ENCODE data around the gene DIAPH1.
"Not testable (repeated sequence)": the region's sequence is repeated elsewhere in the genome, so short reads cannot be mapped to it uniquely, and the experiment has no call there.

The DIAPH1 gene

DNA sequence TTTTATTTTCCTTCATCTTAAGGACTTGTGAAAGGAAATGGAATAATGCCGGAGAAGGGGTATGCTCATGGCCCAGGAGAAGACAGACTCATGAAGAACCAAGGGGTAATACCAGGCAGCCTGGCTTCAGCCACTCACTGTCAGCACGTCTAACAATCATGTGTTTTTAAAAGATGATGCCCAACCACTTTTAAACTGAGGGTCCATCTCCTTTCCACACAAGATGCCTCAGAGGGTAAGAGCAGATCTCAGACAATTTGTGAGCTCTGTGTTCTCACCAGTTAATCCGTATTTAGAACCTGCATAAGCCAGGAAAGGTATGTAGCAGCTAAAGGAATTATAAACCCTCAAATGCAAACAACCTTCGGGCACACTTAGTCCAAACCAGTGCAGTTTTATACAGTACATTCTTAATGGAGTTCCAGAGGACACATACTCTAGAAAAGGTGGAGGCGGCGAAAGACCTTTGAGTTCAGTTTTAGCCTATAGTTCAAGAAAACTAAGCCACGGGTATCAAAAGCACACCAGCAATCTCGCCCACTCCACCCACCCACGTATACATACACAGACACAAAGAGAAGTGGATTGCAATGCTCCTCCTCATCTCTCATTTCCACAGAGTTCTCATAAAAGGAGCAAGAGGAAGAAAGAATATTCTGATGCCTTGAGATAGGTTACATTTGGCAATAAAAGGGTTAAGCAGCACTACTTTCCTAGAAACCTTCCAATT lies 2.6 kb downstream of the DIAPH1 start:
- no peak for DNase-seq (ENCODE audit: low read depth, low spot score)
- no peak overlapping the region for H3K27ac ChIP-seq

DNA sequence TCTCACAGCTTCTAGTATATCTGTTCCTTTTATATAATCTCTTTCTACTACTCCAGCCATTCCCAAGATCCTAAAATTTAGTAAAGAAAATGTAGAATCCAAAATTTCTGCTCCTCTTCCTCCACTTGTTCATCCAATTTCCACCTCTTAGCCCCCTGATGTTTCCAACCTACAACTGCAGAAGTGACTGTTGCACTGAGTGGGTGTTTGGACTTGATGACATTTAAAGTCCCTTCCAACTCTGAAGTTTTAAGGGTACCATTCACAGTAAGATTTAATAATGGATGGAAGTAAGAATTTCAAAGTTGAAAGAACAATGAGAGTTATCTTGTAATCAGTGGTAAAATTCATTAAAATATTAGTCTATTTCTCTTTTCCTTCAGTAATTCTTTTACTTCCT lies 5.5 kb downstream of the DIAPH1 start:
- no peak overlapping the region for H3K27ac ChIP-seq

DNA sequence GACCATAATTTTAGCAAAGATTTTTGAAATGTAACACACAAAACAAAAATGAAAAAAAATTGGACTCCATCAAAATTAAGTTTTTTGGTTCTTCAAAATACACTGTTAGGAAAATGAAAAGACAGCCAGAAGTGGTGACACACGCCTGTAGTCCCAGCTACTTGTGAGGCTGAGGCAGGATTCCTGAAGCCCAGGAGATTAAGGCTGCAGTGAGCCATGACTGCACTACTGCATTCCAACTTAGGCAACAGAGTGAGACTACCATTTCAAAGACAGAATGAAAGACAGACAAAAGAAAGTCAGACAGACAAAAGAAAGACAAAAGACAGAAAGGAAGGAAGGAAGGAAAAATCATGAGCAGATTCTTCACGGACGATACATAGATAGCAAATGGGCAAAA lies 7.5 kb downstream of the DIAPH1 start:
- no peak for DNase-seq (ENCODE audit: low read depth, low spot score)
- H3K27ac ChIP-seq = no peak overlapping the region

More for the DNA sequence above, 5.5 kb downstream of the DIAPH1 start:
- DNase-seq (ENCODE audit: low read depth, low spot score) = no peak

DNA sequence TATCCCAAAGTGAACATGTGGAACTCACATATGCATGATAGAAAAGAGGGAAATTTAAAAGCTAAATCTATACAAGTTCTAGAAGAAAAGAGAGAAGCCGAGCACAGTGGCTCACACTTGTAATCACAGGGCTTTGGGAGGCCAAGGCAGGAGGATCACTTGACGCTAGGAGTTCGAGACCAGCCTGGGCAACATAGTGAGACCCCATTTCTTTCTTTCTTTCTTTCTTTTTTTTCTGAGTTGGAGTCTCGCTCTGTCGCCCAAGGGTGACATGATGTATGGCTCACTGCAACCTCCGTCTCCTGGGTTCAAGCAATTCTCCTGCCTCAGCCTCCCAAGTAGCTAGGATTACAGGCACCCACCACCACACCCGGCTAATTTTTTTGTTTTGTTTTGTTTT lies 8.9 kb downstream of the DIAPH1 start:
- not testable (repeated sequence) for H3K27ac ChIP-seq

DNA sequence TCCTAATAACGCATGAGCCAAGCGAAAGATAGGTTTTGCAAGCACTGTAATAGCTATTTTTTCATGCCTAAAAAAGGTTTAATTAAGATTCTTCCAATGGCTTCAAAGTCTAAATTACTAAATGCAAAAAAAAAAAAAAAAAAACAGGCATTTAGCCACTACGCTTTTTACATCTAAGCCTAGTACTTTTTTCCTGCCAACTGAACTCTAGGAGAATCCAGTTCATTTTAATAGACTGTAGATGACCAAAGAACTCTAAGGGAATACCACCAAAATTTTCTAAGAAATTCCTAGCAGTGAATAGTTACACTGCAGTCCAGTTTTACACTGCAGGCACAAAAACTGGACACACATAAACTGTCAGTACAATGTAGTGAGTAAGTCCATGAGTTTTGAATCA lies 9.8 kb downstream of the DIAPH1 start:
- no peak for DNase-seq (ENCODE audit: low read depth, low spot score)
- H3K27ac ChIP-seq = no peak overlapping the region

More for the DNA sequence above, 8.9 kb downstream of the DIAPH1 start:
- not testable (repeated sequence) for DNase-seq (ENCODE audit: low read depth, low spot score)

DNA sequence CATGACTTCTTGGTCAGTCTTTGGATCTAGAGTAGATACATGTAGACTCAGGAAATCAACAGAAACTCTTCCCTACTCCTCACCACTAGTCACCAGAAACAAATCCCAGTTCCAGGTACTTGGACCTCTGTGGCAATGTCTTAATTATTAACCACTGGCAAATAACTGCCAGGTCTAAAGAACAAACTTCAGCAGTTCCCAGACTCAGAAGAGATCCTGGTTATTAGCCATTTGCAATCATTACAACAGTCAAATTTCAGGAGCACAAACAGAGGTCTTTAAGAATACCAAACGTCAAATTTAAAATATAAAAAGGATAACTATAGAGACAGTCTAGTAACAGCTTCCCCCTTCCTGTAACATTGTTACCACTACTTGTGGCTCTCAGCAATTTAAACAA lies 10.2 kb downstream of the DIAPH1 start:
- peak overlapping the region; percentile 16 for H3K27ac ChIP-seq
- DNase-seq (ENCODE audit: low read depth, low spot score) = no peak

DNA sequence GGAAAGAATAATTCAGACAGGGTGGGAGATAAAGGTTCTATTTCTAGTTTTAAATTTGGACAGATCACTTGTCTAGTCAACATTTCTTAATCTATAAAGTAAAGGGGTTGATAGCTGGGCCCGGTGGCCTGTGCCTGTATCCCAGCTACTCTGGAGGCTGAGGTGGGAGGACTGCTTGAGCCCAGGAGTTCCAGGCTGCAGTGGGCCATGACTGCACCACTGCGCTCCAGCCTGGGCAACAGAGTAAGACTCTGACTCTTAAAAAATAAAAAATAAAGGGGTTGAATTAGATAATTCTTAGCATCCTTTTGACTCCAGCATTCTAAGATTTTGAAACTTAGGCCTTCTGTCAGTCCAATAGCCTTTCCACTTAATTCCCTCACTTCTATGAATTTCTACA lies 10.8 kb downstream of the DIAPH1 start:
- peak overlapping the region; percentile 16 for H3K27ac ChIP-seq
- no peak for DNase-seq (ENCODE audit: low read depth, low spot score)

DNA sequence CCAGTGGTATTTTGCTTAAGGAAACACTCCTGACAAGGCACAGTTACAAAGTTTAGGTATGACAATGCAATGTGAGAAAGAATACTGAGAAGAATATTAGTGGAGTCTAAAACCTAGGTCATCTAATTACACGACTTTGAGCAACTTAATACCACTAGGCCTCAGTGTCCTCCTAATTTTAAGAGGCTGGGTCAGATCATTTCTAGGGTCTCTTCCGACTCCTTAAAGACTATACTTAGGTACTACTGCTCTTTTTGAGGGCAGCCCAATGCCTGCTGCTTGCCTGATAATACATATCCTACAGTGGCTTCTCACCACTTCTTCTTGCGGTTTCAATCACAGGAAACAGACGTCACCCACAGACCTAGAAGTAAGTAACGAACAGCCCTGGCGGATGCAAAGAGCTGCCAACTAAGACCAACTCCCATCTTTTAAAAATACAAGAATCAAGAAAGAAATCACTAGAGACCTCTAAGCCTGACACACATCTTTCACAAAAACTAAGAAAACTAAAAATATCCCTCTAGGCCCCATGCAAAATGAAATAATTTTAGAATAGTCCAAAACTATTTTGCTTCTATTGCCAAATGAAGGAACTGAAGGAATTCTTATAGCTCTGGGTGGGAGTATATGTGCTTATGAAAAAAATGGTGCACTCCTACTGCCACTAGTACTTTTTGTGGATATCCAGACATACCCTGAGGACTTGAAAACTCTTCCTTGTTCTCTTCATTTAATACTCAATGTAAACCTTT lies 13.1 kb downstream of the DIAPH1 start:
- peak overlapping the region; percentile 81 for H3K27ac ChIP-seq
- no peak for DNase-seq (ENCODE audit: low read depth, low spot score)

DNA sequence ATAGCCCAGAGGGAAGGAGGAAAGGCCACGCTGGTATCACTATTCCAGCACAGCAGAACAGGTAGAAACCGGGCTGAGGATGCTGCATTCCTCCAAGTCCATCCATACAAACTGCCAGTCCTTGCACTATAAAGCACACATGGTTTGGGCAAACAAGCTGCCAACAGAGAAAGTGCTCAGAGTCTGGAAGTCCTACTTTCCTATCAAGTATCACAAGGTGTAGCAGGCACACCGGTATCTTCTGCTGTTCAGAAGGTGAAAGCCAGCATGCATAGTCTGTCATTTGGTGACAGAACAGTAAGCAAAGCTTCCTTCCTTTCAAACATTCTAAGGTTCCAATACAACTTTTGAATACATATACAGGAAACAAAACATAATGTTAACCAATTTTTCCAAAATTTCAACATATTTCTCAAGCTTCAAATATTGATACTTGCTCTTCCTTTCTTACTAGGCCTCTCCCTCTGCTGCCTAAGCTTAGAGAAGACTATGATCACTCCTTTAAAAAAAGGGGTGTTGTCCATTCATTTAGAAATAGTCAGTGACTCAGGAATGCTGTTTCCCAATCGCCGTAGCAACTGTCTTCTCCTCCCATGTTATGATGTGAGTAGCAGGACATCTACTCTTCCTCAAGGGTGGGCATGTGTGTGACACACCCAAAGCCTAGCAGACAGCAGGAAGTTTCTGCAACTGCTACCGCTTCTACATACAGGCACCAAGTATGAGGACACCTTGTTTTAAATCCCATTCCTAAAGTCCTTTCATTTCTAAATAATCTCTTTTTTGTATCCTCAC lies 14.7 kb downstream of the DIAPH1 start:
- peak; percentile 73 for DNase-seq (ENCODE audit: low read depth, low spot score)
- peak overlapping the region; percentile 81 for H3K27ac ChIP-seq

DNA sequence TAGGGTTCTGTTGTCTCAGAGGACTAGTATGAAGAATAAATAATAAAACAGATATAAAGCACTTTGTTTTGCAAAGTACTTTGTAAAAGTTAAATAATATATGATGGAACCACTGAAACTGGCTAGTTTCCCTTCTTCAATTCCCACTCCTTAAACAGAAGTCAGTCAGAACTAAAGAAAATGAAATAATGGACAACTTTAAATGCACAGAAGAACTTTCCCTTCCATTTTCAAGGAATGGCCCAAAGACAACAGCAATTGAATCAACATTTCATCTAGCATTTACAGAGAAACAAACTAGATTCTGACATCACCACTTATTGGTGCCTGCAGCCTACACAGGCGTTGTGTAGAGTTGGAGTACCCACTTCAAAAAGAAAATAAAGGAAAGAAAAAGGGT lies 16.2 kb downstream of the DIAPH1 start:
- peak overlapping the region; percentile 81 for H3K27ac ChIP-seq
- no peak for DNase-seq (ENCODE audit: low read depth, low spot score)

DNA sequence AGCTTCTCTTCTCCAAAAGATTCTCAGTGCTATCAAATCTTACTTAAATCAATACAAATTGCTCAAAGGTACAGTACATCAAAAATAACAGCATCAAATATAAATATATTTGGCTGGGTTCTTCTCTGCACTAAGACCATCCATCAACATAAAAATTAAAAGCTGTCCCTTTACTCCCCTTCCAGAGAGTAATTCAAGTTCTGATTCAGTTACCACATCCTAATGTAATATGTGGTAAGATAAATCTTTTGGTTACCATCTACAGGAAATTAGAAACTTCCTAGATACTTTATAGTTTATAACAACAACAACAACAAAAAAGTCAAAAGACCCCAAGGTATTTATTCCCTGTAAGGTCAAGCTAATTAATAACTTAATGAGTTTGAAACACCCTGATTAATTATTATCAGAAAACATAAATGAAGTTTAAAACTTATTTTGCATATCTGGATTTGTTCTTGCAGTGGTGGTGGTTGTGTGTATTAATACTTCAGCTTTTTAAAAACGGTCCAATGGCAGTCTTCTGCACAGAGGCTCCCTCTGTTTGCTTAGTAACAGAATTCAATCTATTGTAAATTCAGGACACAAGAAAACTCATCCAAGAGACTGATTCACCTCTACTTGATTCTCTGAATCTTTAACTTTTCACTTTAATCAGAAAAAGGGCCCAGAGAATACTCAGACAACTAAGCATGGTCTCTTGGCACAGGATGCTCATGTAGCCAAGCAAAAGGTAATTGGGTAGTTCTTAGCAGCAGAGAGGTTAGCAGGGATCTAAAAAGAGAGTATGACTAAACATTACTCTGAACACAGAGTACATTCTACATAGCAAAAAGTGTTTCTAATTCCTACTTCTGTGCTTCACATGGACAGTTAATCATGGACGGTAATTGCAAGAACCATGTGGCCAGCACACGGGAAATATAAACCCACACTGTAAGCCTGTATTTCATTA lies 20.1 kb downstream of the DIAPH1 start:
- no peak for DNase-seq (ENCODE audit: low read depth, low spot score)
- H3K27ac ChIP-seq = peak overlapping the region; percentile 47

DNA sequence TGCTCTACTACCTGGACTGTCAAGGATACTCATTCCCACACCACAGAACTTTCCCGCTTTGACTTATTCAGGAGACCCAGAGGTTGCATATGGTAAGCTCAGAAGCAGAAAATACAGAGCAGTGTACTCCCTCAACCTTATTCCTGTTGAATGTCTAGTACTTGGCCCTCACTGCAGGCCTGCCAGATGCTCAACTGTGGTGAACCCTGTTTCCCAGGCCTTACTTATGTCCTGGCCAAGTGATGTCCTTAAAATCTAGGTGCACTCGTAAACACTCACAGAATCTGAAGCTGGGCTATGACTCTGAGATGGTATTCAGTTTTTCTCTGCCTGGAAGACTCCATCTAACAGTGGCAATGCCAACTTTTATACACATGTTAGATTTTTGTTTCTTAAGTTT lies 21.0 kb downstream of the DIAPH1 start:
- no peak for DNase-seq (ENCODE audit: low read depth, low spot score)
- peak overlapping the region; percentile 47 for H3K27ac ChIP-seq

DNA sequence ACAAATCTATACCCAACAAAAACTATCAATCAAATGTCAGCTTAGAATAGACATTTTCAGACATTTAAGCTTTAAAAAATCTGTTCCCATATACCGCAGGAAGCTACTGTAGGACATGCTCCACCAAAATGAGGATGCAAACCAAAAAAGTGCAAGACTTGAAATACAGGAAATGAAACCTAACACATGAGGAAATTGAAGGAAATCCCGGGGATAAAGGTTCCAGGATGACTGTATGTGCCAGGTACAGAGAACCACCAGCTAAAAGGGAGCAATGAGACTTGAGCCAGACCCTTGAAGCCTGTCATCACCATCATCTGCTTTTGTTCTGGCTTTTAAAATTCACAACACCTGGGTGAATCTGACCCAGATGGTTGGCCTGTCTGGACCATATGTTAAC lies 21.4 kb downstream of the DIAPH1 start:
- H3K27ac ChIP-seq = peak overlapping the region; percentile 47

DNA sequence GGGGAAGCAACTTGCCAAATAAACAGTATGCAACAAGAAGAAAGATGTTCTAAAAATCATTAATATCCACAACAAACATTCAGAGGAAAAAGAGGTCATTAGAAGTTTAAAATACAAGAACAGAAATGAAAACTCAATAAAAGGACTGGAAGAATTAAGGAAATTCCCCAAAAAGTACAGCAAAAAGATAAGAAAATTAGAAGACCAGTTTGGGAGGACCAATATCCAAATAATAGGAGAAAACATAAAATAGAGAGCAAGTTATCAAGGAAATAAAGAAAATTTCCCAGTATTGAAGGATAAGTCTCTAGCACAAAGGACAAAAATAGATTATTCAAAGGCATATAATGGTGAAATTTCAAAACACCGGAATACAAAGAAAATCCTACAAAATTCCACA lies 21.9 kb downstream of the DIAPH1 start:
- no peak for DNase-seq (ENCODE audit: low read depth, low spot score)
- H3K27ac ChIP-seq = peak overlapping the region; percentile 47

More for the DNA sequence above, 21.4 kb downstream of the DIAPH1 start:
- DNase-seq (ENCODE audit: low read depth, low spot score) = no peak

DNA sequence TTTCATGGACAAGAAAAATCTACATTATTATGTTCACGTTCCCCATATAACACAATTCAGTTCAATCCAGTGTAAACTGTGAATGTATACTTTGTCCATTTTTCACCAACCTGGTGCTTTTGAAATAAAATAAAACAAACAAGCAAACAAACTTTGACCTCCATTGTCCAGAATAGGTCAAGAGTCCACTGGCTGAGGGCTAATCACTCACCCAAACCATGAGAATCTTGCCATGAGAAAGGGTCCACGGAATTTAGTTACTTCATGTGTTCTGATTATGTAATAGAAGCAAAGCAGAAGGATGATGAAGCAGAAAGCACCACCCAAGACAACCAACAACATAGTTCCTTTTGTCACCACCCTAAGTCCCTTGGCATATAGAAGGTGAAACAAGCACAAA lies 28.7 kb downstream of the DIAPH1 start:
- H3K27ac ChIP-seq = no peak overlapping the region
- no peak for DNase-seq (ENCODE audit: low read depth, low spot score)

DNA sequence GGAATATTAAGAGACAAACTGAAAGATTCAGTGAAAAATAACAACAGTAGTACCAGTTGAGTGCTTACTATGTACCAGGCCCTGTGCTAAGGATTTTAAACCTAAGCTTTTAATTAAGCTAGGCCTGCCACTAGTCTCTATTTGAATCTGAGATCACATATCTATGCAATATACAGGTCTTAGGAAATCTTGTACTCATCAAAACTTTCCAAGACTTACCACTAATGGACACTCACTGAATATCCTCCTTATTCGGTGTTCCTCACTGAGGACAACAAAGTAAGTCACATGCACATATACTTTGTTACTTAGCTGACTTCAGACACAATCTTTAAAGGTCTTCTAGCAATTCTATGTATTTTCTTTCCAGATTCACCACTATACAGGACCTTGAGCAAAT lies 32.6 kb downstream of the DIAPH1 start:
- DNase-seq (ENCODE audit: low read depth, low spot score) = no peak

DNA sequence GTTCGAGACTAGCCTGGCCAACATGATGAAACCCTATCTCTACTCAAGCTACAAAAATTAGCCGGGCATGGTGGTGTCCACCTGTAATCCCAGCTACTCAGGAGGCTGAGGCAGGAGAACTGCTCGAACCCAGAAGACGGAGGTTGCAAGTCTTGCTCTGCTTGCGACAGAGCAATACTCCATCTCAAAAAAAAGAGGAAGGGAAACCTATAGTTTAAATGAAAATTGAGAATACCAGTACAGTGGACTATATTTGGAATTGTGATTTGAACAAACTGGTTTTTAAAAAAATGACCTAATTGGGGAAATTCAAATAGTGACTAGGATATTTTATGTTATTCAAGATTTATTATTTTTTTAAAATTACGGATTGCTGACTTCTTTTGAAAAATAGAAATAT lies 33.2 kb downstream of the DIAPH1 start:
- H3K27ac ChIP-seq = no peak overlapping the region

More for the DNA sequence above, 32.6 kb downstream of the DIAPH1 start:
- H3K27ac ChIP-seq = no peak overlapping the region

DNA sequence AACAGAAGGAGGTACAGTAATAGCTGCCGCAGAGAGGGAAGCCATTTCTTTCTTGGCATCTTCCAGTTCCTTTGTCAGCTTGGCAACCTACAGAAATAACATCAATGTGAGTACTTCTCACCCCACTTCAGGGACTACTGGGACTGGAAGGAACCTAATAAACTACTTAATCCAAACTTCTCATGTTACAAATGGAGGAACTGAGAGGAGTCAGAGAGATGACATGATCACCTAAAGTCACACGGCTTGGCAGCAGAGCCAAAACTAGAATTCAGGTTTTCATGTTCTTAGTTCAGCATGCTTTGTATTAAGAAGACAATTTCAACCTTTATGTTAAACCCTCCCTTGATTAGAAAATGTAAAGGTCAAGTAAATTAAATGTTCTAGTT lies 44.7 kb downstream of the DIAPH1 start:
- no peak for DNase-seq (ENCODE audit: low read depth, low spot score)
- no peak overlapping the region for H3K27ac ChIP-seq

More for the DNA sequence above, 33.2 kb downstream of the DIAPH1 start:
- DNase-seq (ENCODE audit: low read depth, low spot score) = no peak

DNA sequence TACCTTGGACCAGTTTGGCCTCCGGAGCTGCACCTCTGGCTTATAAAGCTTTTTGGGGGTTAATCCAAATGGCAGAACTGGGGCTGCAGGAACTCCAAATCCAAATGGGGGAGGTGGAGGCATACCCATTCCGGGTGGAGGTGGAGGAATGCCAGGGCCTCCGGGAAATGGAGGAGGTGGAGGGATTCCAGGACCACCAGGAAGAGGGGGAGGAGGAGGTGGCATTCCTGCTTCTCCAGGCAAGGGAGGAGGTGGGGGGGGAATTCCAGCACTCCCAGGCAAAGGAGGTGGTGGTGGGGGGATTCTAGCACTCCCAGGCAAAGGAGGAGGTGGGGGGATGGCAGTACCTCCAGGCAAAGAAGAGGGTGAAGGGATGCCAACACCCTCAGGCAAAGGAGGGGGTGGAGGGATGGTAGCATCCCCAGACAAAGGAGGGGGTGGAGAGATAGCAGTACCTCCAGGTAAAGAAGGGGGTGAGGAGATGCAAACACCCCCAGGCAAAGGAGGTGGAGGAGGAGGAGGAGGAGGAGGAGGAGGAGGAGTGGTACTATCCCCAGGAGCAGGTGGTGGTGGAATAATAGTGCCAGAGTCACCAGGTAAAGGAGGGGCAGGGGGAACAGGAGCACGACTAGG lies 45.2 kb downstream of the DIAPH1 start:
- no peak for DNase-seq (ENCODE audit: low read depth, low spot score)
- no peak overlapping the region for H3K27ac ChIP-seq
